ENCODE results near the gene POLDIP2. TPM values are rescaled to one million over a fixed set of nuclear protein-coding genes. Genes with fewer than 3 reads are reported as not detected.

The POLDIP2 gene
- total and polyA plus RNA-seq, 2 donors (not counting 1 experiment from before 2014, with no cell fraction given) = 79.3 to 89.2 TPM

- Histone ChIP-seq H3K27ac (ENCODE audit: insufficient read depth, low read length) (no peak overlapping the region), H3K9me3 (ENCODE audit: control insufficient read depth, insufficient read depth, low read depth, low read length) (no peaks in the 10 kb centered on the region)
- TF ChIP-seq EZH2 (IDR thresholded peaks at IDR 0.05; ENCODE audit: low read length, missing control alignments) (no peak), CTCF (conservative IDR thresholded peaks at IDR 0.05 in 1 of 2, IDR thresholded peaks at IDR 0.05 in 1 of 2; ENCODE audit: low read depth in 1 of 2, low read length in 2 of 2) (no peak)
Observed at GRCh38 chr17:28397275-28397674, 39.9 kb upstream of the POLDIP2 start.

GRCh38 chr17:28396635-28397239 lies 39.4 kb upstream of the POLDIP2 start:
- H3K4me2 ChIP-seq (ENCODE audit: extremely low read depth, insufficient read depth, low read length) = no peak overlapping the region
- peaks cover 7% of the 10 kb centered on the region for H3K36me3 ChIP-seq (ENCODE audit: control insufficient read depth, insufficient read depth, low read length)
- H2AFZ ChIP-seq (ENCODE audit: low read length) = no peak overlapping the region
- no peaks in the 10 kb centered on the region for H3K27me3 ChIP-seq (ENCODE audit: control insufficient read depth, insufficient read depth, low read length)
- H3K79me2 ChIP-seq (ENCODE audit: control insufficient read depth, insufficient read depth, low read length) = no peaks in the 10 kb centered on the region
- H3K9me3 ChIP-seq (ENCODE audit: control insufficient read depth, insufficient read depth, low read depth, low read length) = no peaks in the 10 kb centered on the region
- H3K4me1 ChIP-seq (ENCODE audit: control insufficient read depth, extremely low read depth, insufficient read depth, low read length) = peaks cover 3% of the 10 kb centered on the region
- TF ChIP-seq EZH2 (IDR thresholded peaks at IDR 0.05; ENCODE audit: low read length, missing control alignments) (no peak), CTCF (conservative IDR thresholded peaks at IDR 0.05 in 1 of 2, IDR thresholded peaks at IDR 0.05 in 1 of 2; ENCODE audit: low read depth in 1 of 2, low read length in 2 of 2) (no peak)
- no peaks in the 10 kb centered on the region for H4K20me1 ChIP-seq (ENCODE audit: control insufficient read depth, extremely low read depth, insufficient read depth, low read length)
- no peak overlapping the region for H3K9ac ChIP-seq (ENCODE audit: insufficient read depth, low read length)
- no peak for DNase-seq (ENCODE audit: low read depth in 2 of 2)
- H3K4me3 ChIP-seq (replicated peaks in 1 of 4; ENCODE audit: control extremely low read depth in 1 of 4, insufficient read depth in 1 of 4, low read depth in 3 of 4, low read length in 4 of 4) = no peak overlapping the region
- no peak overlapping the region for H3K27ac ChIP-seq (ENCODE audit: insufficient read depth, low read length)

More at GRCh38 chr17:28397275-28397674, 39.9 kb upstream of the POLDIP2 start:
- Histone ChIP-seq H3K36me3 (ENCODE audit: control insufficient read depth, insufficient read depth, low read length) (peaks cover 7% of the 10 kb centered on the region), H3K27me3 (ENCODE audit: control insufficient read depth, insufficient read depth, low read length) (no peaks in the 10 kb centered on the region), H3K4me3 (replicated peaks in 1 of 4; ENCODE audit: control extremely low read depth in 1 of 4, insufficient read depth in 1 of 4, low read depth in 3 of 4, low read length in 4 of 4) (no peak overlapping the region), H3K9ac (ENCODE audit: insufficient read depth, low read length) (no peak overlapping the region), H3K4me2 (ENCODE audit: extremely low read depth, insufficient read depth, low read length) (no peak overlapping the region), H3K79me2 (ENCODE audit: control insufficient read depth, insufficient read depth, low read length) (no peaks in the 10 kb centered on the region), H2AFZ (ENCODE audit: low read length) (no peak overlapping the region), H4K20me1 (ENCODE audit: control insufficient read depth, extremely low read depth, insufficient read depth, low read length) (no peaks in the 10 kb centered on the region), H3K4me1 (ENCODE audit: control insufficient read depth, extremely low read depth, insufficient read depth, low read length) (peaks cover 3% of the 10 kb centered on the region)
- DNase-seq (ENCODE audit: low read depth in 2 of 2) = no peak

- no peak overlapping the region for H3K9ac ChIP-seq (ENCODE audit: insufficient read depth, low read length)
- peaks cover 3% of the 10 kb centered on the region for H3K4me1 ChIP-seq (ENCODE audit: control insufficient read depth, extremely low read depth, insufficient read depth, low read length)
- H3K79me2 ChIP-seq (ENCODE audit: control insufficient read depth, insufficient read depth, low read length) = no peaks in the 10 kb centered on the region
Observed at GRCh38 chr17:28395968-28396367, 38.6 kb upstream of the POLDIP2 start.

More at GRCh38 chr17:28395968-28396367, 38.6 kb upstream of the POLDIP2 start:
- Histone ChIP-seq H3K27me3 (ENCODE audit: control insufficient read depth, insufficient read depth, low read length) (no peaks in the 10 kb centered on the region), H3K9me3 (ENCODE audit: control insufficient read depth, insufficient read depth, low read depth, low read length) (no peaks in the 10 kb centered on the region), H3K4me3 (replicated peaks in 1 of 4; ENCODE audit: control extremely low read depth in 1 of 4, insufficient read depth in 1 of 4, low read depth in 3 of 4, low read length in 4 of 4) (no peak overlapping the region), H3K4me2 (ENCODE audit: extremely low read depth, insufficient read depth, low read length) (no peak overlapping the region), H2AFZ (ENCODE audit: low read length) (no peak overlapping the region), H4K20me1 (ENCODE audit: control insufficient read depth, extremely low read depth, insufficient read depth, low read length) (no peaks in the 10 kb centered on the region), H3K36me3 (ENCODE audit: control insufficient read depth, insufficient read depth, low read length) (peaks cover 7% of the 10 kb centered on the region), H3K27ac (ENCODE audit: insufficient read depth, low read length) (no peak overlapping the region)
- DNase-seq (ENCODE audit: low read depth in 2 of 2) = no peak
- TF ChIP-seq EZH2 (IDR thresholded peaks at IDR 0.05; ENCODE audit: low read length, missing control alignments) (no peak), CTCF (conservative IDR thresholded peaks at IDR 0.05 in 1 of 2, IDR thresholded peaks at IDR 0.05 in 1 of 2; ENCODE audit: low read depth in 1 of 2, low read length in 2 of 2) (no peak)

Measured in fibroblast of lung (primary cell).